ENCODE measurements around the gene DNAH7. TPM values are rescaled to one million over a fixed set of nuclear protein-coding genes. Genes with fewer than 3 reads are reported as not detected.

Gene DNAH7
- total RNA-seq (0.05 TPM in 1 of 2 replicates, not detected in the other), polyA plus RNA-seq (0.01 TPM in 2 replicates), polyA minus RNA-seq (0.14 and 0.86 TPM in 2 replicates)
- total RNA-seq (2013) = 0.05 TPM

- peak within 1 kb of the TSS; percentile 84 for H2AFZ ChIP-seq (ENCODE audit: insufficient read depth, low read depth, low read length, poor library complexity, severe bottlenecking)
- Mint-ChIP-seq H3K9me3 (ENCODE audit: insufficient read depth) (no peaks in the 10 kb centered on the region), H3K4me3 (peak within 1 kb of the TSS; percentile 96), H3K27ac (peak within 1 kb of the TSS; percentile 93), H3K27me3 (peaks cover 2% of the 10 kb centered on the region), H3K4me1 (peaks cover 15% of the 10 kb centered on the region)
- peak within 1 kb of the TSS; percentile 91 for H3K4me2 ChIP-seq (replicated peaks; ENCODE audit: low read depth, low read length, poor library complexity, severe bottlenecking)
- ChIA-PET POLR2A (interaction anchor here (0.6 kb wide), 1 partner anchor 1522 kb away, joined by 5 read pairs; no protein-coding TSS in a partner anchor), CTCF (interaction anchor here (0.6 to 4.5 kb wide), 41 partner anchors 9 to 731 kb away, joined by 3 to 78 read pairs (median 4); partner anchors contain the start of genes GTF3C3 and SLC39A10)
- no peaks in the 10 kb centered on the region for H3K36me3 ChIP-seq (replicated peaks in 1 of 2; ENCODE audit: control extremely low read depth in 1 of 2, control insufficient read depth in 1 of 2, extremely low read depth in 1 of 2, insufficient read depth in 2 of 2, low read length in 1 of 2)
- no peaks in the 10 kb centered on the region for H3K9me3 ChIP-seq (ENCODE audit: control extremely low read depth in 1 of 3, control insufficient read depth in 2 of 3, insufficient read depth in 1 of 3, low read length in 2 of 3)
- H4K20me1 ChIP-seq (ENCODE audit: control insufficient read depth, insufficient read depth, low read length, poor library complexity, severe bottlenecking) = no peaks in the 10 kb centered on the region
- no peaks in the 10 kb centered on the region for H3K79me2 ChIP-seq (ENCODE audit: control insufficient read depth, insufficient read depth, low read length)
- peak within 1 kb of the TSS; percentile 46 to 81 (median 64) for H3K4me3 ChIP-seq (ENCODE audit: control extremely low read depth in 1 of 5, extremely low read depth in 1 of 5, insufficient read depth in 1 of 5, low read depth in 2 of 5, low read length in 4 of 5)
- peak within 1 kb of the TSS; percentile 30 to 73 for H3K27ac ChIP-seq (ENCODE audit: low read length in 2 of 2)
- no peaks in the 10 kb centered on the region for H3K27me3 ChIP-seq (replicated peaks in 1 of 4; ENCODE audit: control extremely low read depth in 1 of 4, control insufficient read depth in 3 of 4, insufficient read depth in 4 of 4, low read length in 3 of 4)
- peak within 1 kb of the TSS; percentile 78 for H3K9ac ChIP-seq (ENCODE audit: low read length)
- peak; percentile 92 for ATAC-seq (ENCODE audit: low read depth)
- H3K4me1 ChIP-seq (ENCODE audit: control insufficient read depth in 2 of 2, insufficient read depth in 2 of 2, low read length in 2 of 2) = peaks cover 12 to 13% of the 10 kb centered on the region in 2 donors
- DNase-seq = peak; percentile 96
- TF ChIP-seq, protein P1, sequence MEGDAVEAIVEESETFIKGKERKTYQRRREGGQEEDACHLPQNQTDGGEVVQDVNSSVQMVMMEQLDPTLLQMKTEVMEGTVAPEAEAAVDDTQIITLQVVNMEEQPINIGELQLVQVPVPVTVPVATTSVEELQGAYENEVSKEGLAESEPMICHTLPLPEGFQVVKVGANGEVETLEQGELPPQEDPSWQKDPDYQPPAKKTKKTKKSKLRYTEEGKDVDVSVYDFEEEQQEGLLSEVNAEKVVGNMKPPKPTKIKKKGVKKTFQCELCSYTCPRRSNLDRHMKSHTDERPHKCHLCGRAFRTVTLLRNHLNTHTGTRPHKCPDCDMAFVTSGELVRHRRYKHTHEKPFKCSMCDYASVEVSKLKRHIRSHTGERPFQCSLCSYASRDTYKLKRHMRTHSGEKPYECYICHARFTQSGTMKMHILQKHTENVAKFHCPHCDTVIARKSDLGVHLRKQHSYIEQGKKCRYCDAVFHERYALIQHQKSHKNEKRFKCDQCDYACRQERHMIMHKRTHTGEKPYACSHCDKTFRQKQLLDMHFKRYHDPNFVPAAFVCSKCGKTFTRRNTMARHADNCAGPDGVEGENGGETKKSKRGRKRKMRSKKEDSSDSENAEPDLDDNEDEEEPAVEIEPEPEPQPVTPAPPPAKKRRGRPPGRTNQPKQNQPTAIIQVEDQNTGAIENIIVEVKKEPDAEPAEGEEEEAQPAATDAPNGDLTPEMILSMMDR (IDR thresholded peaks at IDR 0.05) = peak; percentile 97
- no peak for TF ChIP-seq EZH2 (IDR thresholded peaks at IDR 0.05; ENCODE audit: borderline replicate concordance, insufficient read depth, low read depth, low read length, poor library complexity, severe bottlenecking)
- intact Hi-C loops (cut with micrococcal nuclease) = loop anchor here (1.0 to 5.0 kb wide), 5 partner anchors 108 to 569 kb away; partner anchors contain the start of genes CCDC150 and SLC39A10
- WGBS (ENCODE audit: insufficient coverage) = 5% methylated on average over 42 of the region's 53 CpGs
Measured at GRCh38 chr2:196068271-196069209, at the start of gene DNAH7. Gene DNAH7, minus strand, starts transcription at chr2:196068837. Its CDS starts 126 bp downstream, at chr2:196068711.
